NCI-H1436 (cell line): ENCODE measurements around the gene CHD9.
A peak's percentile ranks its signal among the peaks of the same experiment; 100 is the strongest.
"Not testable (repeated sequence)": the region's sequence is repeated elsewhere in the genome, so short reads cannot be mapped to it uniquely, and the experiment has no call there.

Experiments used
- DNase-seq: peaks from one replicate; lab custom pipeline; 2025; lab: John Stamatoyannopoulos, UW

CHD9 gene

GRCh38 chr16:53045341-53046220, 9.2 kb upstream of the CHD9 start:
- no peak for DNase-seq

- not testable (repeated sequence) for DNase-seq
Measured at GRCh38 chr16:53047515-53047914, 7.3 kb upstream of the CHD9 start.

GRCh38 chr16:53048139-53048915, 6.5 kb upstream of the CHD9 start:
- no peak for DNase-seq

GRCh38 chr16:53051255-53051654, 3.5 kb upstream of the CHD9 start:
- DNase-seq, result not testable (repeated sequence)

GRCh38 chr16:53052519-53053501, 2.0 kb upstream of the CHD9 start, which contains the start of gene CHD9NB:
TSS of gene CHD9NB (minus strand) at chr16:53052897. CDS start at chr16:53044158, 8,739 bp downstream.
- DNase-seq, result no peak

- DNase-seq, result peak; percentile 18
Measured at GRCh38 chr16:53053967-53054669, 673 bp upstream of the CHD9 start.

GRCh38 chr16:53055541-53056391, 975 bp downstream of the CHD9 start:
- DNase-seq, result no peak

- no peak for DNase-seq
Measured at GRCh38 chr16:53056392-53056881, 1.6 kb downstream of the CHD9 start.

GRCh38 chr16:53057658-53058057, 2.9 kb downstream of the CHD9 start:
- no peak for DNase-seq

- no peak for DNase-seq
Measured at GRCh38 chr16:53058441-53058840, 3.6 kb downstream of the CHD9 start.

GRCh38 chr16:53058882-53059281, 4.1 kb downstream of the CHD9 start:
- DNase-seq, result no peak

GRCh38 chr16:53059672-53060071, 4.9 kb downstream of the CHD9 start:
- no peak for DNase-seq

GRCh38 chr16:53061256-53061655, 6.5 kb downstream of the CHD9 start:
- no peak for DNase-seq

- no peak for DNase-seq
Measured at GRCh38 chr16:53061701-53062159, 6.9 kb downstream of the CHD9 start.

- DNase-seq, result no peak
Measured at GRCh38 chr16:53064081-53064578, 9.3 kb downstream of the CHD9 start.

GRCh38 chr16:53065461-53066061, 10.8 kb downstream of the CHD9 start:
- DNase-seq, result no peak

- DNase-seq, result no peak
Measured at GRCh38 chr16:53067675-53068074, 12.9 kb downstream of the CHD9 start.

- no peak for DNase-seq
Measured at GRCh38 chr16:53068423-53068833, 13.6 kb downstream of the CHD9 start.

- no peak for DNase-seq
Measured at GRCh38 chr16:53069772-53070171, 15.0 kb downstream of the CHD9 start.
